PFSK-1 (cell line): ENCODE measurements around the gene IL1RL1.

Experiments
- FOXP2 ChIP-seq: optimal IDR thresholded peaks from 2 replicates; pipeline ENCODE3; 2011; ENCODE audit warnings: borderline replicate concordance, control low read depth, inconsistent platforms; ENCODE audit not compliant: insufficient read depth; ENCODE audit errors: extremely low read length, extremely low read depth
- POLR2AphosphoS5 ChIP-seq: IDR thresholded peaks from 2 replicates; pipeline ENCODE4 v1.6.1; 2012; ENCODE audit warnings: low read depth, mild to moderate bottlenecking, control low read depth, low read length, moderate library complexity
- SIN3A ChIP-seq: IDR thresholded peaks from 2 replicates; pipeline ENCODE4 v1.6.1; 2012; ENCODE audit warnings: mild to moderate bottlenecking, low read length, moderate library complexity, borderline replicate concordance; ENCODE audit not compliant: insufficient read depth
- TAF1 ChIP-seq: IDR thresholded peaks from 2 replicates; pipeline ENCODE4 v1.6.1; 2012; ENCODE audit warnings: low read length, control low read depth, borderline replicate concordance; ENCODE audit not compliant: insufficient read depth
- TF ChIP-seq, protein P1 (sequence below), 2 experiments: IDR thresholded peaks; 2 replicates each; pipeline versions ENCODE4 v1.6.1 to v1.8.0; 2011 to 2012; ENCODE audit warnings: low read depth in 2 of 2, low read length in 2 of 2, control low read depth in 1 of 2, inconsistent platforms in 1 of 2, mild to moderate bottlenecking in 1 of 2, moderate library complexity in 1 of 2; ENCODE audit not compliant: insufficient read depth in 1 of 2

Gene IL1RL1

DNA sequence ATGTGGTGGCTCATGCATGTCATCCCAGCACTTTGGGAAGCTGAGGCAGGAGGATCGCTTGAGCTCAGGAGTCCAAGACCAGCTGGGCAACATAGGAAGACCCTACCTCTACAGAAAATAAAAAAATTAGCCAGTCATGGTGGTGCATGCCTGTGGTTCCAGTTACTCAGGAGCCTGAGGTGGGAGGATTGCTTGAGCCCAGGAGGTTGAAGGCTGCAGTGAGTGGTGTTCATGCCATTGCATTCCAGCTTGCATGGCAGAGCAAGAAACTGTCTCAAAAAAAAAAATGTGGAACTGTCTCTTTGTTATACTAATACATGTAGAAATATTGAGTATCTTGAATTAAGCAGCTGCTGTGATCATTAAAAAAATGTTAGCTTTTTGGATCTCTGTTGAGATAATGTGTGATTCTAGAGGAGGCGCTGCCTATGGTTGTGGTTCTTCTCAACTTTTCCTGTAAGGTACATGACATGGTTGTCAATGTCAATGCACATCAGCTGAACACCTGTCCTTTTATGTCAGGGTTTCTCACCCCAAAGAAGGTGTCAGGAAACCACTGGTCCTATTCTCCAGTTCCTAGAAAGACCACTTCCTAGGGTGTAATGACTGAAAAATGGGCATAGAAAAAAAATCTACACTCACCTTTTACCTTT, 34.7 kb upstream of the IL1RL1 start:
- TF ChIP-seq, protein P1, sequence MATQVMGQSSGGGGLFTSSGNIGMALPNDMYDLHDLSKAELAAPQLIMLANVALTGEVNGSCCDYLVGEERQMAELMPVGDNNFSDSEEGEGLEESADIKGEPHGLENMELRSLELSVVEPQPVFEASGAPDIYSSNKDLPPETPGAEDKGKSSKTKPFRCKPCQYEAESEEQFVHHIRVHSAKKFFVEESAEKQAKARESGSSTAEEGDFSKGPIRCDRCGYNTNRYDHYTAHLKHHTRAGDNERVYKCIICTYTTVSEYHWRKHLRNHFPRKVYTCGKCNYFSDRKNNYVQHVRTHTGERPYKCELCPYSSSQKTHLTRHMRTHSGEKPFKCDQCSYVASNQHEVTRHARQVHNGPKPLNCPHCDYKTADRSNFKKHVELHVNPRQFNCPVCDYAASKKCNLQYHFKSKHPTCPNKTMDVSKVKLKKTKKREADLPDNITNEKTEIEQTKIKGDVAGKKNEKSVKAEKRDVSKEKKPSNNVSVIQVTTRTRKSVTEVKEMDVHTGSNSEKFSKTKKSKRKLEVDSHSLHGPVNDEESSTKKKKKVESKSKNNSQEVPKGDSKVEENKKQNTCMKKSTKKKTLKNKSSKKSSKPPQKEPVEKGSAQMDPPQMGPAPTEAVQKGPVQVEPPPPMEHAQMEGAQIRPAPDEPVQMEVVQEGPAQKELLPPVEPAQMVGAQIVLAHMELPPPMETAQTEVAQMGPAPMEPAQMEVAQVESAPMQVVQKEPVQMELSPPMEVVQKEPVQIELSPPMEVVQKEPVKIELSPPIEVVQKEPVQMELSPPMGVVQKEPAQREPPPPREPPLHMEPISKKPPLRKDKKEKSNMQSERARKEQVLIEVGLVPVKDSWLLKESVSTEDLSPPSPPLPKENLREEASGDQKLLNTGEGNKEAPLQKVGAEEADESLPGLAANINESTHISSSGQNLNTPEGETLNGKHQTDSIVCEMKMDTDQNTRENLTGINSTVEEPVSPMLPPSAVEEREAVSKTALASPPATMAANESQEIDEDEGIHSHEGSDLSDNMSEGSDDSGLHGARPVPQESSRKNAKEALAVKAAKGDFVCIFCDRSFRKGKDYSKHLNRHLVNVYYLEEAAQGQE (IDR thresholded peaks at IDR 0.05; ENCODE audit: insufficient read depth in 1 of 2, low read depth in 2 of 2, low read length in 2 of 2): no peak
- no peak for TF ChIP-seq FOXP2
- no peak for TF ChIP-seq POLR2AphosphoS5
- no peak for TF ChIP-seq TAF1
- TF ChIP-seq SIN3A: no peak

- no peak for TF ChIP-seq SIN3A
- TF ChIP-seq, protein P1 (IDR thresholded peaks at IDR 0.05; ENCODE audit: insufficient read depth in 1 of 2, low read depth in 2 of 2, low read length in 2 of 2): peak in 1 of 2 experiments; percentile 53; a peak in 1 of 4 replicates
These were observed 34.1 kb upstream of the IL1RL1 start for GRCh38 chr2:102277202-102277700.

GRCh38 chr2:102278720-102279390, 32.5 kb upstream of the IL1RL1 start:
- TF ChIP-seq POLR2AphosphoS5 (no peak), FOXP2 (no peak), SIN3A (no peak), TAF1 (no peak)
- TF ChIP-seq, protein P1 (IDR thresholded peaks at IDR 0.05; ENCODE audit: insufficient read depth in 1 of 2, low read depth in 2 of 2, low read length in 2 of 2): no peak

GRCh38 chr2:102279391-102279735, 32.0 kb upstream of the IL1RL1 start:
- TF ChIP-seq SIN3A: no peak
- no peak for TF ChIP-seq FOXP2
- TF ChIP-seq POLR2AphosphoS5: no peak
- TF ChIP-seq, protein P1 (IDR thresholded peaks at IDR 0.05; ENCODE audit: insufficient read depth in 1 of 2, low read depth in 2 of 2, low read length in 2 of 2): no peak
- no peak for TF ChIP-seq TAF1

- TF ChIP-seq TAF1 (no peak), POLR2AphosphoS5 (no peak)
- TF ChIP-seq, protein P1 (IDR thresholded peaks at IDR 0.05; ENCODE audit: insufficient read depth in 1 of 2, low read depth in 2 of 2, low read length in 2 of 2): no peak
These were observed 28.7 kb upstream of the IL1RL1 start for GRCh38 chr2:102282678-102283091.
